GM18519 (cell line): ENCODE data around the gene RBM26.

Experiments used
- ATAC-seq: cut with Tn5 transposase; IDR thresholded peaks from one replicate; pipeline ENCODE4 v1.9.1; 2021; ENCODE audit warnings: mild to moderate bottlenecking, moderate library complexity; ENCODE audit not compliant: unreplicated experiment, low FRiP score

The RBM26 gene

GRCh38 chr13:79349011-79349410 lies 57.0 kb downstream of the RBM26 start:
- ATAC-seq: no peak

DNA sequence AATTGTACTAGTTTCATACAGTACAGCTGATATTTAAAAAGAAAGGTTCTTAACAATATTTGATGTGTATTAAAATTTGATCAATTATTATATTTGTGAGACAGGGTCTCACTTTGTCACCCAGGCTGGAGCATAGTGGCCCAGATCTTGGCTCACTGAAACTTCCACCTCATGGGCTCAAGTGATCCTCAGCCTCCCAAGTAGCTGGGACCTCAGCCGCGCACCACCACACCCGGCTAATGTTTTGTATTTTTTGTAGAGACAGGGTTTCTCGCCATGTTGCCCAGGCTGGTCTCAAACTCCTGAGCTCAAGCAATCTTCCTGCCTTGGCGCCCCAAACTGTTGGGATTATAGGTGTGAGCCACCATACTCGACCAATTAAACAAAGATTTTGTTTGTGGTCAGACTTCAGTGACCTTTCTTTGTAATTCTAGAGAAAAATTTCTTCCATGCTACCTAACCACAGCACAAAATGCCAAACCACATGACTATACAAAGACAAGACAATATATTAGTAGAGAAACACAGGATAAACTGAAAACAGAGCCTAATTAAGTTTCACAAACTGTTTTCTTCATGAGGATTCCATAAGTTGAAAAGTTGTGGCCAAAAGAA lies 59.6 kb downstream of the RBM26 start:
- no peak for ATAC-seq

DNA sequence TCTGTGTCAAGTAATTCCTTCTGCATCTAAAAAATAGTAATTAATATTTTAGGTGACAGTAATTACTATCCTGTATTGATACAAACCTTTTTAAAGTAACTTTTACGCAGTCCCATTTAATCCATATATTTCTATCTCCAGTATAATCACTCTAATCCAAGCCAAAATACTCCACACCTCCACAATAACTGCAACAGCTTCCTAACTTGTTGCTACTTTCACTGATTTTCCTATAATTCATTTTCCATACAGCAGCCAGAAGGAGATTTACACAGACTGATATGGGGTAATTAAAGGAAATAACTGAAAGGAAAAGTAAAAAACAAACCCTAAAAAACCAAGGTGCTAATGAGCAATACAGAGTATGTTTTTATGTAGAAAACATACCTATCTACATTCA lies 64.9 kb downstream of the RBM26 start:
- no peak for ATAC-seq

DNA sequence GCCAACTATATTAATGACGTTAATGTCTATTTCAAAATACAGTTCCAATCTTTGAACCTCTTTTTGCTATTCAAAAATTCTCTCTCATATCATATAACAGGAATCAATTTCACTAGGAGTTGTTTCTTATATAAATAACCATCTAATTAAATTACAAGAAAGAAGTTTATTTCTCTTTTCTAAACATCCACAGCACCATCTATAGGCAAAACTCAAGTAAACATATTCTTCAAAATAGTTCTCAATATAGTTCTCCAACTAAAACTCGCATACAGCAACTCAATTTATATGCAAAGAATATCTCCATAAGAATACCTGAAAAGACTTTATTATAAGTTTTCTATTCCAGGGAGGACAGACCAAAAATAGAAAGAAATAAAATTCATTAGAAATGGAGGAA lies 65.6 kb downstream of the RBM26 start:
- ATAC-seq: no peak

GRCh38 chr13:79338343-79338742 lies 67.7 kb downstream of the RBM26 start:
- ATAC-seq: no peak

GRCh38 chr13:79336966-79337365 lies 69.1 kb downstream of the RBM26 start:
- ATAC-seq: no peak

DNA sequence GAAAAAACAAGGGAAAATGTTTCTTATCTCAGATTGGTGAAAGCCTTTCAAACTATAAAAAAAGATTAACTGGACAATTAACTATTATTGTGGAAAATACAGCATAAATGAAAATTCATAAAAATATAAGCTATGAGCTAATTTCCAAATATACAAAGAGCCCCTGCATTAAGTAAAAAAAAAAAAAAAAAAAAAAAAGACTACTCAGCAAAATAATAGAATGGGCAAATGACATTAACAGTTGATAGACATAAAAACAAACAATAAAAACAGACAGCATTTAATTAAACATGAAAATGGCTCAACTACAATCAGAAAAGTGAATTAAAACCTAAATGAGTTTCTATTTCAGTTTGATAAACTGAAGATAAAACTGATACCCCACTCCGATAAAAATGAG lies 77.5 kb downstream of the RBM26 start:
- no peak for ATAC-seq

- ATAC-seq: no peak
Measured at GRCh38 chr13:79320433-79320832, 85.6 kb downstream of the RBM26 start.

- ATAC-seq: no peak
Measured at GRCh38 chr13:79318664-79319063, 87.4 kb downstream of the RBM26 start.

GRCh38 chr13:79317856-79318255 lies 88.2 kb downstream of the RBM26 start:
- no peak for ATAC-seq

DNA sequence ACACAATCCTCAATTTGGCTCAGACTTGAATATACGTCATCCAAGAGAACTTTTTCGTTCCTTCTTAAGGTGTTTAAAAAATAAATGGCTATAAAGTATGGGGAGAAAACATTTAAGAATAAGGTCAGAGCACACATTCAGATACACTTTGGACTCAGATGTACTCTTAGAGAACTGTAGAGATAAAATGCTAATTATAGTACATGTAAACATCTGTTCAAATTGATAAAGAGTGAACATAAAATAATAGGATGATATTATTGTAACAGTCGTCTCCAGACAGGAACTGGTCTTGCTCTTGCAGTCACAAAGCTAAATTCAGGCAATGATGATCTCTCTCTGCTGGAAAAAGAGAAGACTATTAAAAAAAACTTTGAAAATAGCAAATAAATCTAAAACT lies 91.4 kb downstream of the RBM26 start:
- ATAC-seq: no peak

- no peak for ATAC-seq
Measured at GRCh38 chr13:79312340-79312855, 93.7 kb downstream of the RBM26 start.

GRCh38 chr13:79311386-79311785 lies 94.7 kb downstream of the RBM26 start:
- ATAC-seq: no peak

DNA sequence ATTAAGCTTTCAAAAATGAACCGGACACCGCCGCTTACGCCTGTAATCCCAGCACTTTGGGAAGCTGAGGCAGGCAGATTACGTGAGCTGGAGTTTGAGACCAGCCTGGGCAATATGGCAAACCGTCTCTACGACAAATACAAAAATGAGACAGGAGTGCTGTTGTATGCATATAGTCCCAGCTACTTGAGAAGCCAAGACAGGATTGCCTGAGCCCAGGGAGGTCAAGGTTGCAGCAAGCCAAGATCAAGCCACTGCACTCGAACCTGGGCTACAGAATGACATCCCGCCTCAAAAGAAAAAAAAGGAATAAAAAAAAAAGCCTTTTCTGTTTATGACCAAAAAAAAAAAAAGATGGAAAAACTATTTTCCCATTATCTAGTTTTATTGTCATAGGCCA lies 96.4 kb downstream of the RBM26 start:
- no peak for ATAC-seq

GRCh38 chr13:79307866-79308298 lies 98.2 kb downstream of the RBM26 start:
- peak; percentile 80 for ATAC-seq

- ATAC-seq: no peak
Measured at GRCh38 chr13:79307433-79307861, 98.6 kb downstream of the RBM26 start.

DNA sequence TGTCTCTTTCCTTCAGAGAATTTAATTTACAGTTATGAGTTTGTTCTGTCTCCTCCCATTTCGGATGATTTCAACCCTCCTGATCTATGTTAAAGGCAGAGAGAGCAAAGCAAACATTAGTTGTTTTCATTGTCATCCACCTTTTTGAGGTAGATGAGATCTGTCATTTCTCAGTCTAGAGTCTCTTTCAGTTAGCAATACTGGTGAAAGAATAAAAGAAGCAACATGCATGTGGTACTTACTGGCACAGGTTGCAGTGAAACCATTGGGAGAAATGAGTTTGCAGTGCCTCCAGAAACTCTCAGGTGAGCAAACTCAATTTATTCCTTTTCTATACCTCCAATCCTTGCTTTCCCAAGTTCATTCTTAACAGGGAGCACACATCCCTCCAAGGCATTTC lies 99.4 kb downstream of the RBM26 start:
- no peak for ATAC-seq

DNA sequence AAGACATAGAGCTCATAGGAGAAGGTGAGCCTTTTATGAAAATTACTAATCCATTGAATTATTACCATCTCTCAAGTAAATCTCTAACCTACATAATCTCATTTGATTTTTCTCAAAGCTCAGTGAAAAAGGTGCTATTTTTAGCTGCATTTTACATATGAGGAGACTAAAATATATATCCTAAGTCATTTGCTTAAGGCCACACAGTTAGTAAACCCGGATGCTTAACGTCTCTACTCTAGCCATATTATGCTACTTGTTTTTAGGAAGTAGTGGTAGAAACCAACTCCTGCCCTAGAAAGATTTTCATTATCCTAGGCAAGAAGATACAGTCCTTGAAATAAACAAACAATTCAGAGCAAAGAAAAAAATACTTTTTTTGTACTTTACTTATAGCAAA lies 108.9 kb downstream of the RBM26 start:
- peak; percentile 53 for ATAC-seq

DNA sequence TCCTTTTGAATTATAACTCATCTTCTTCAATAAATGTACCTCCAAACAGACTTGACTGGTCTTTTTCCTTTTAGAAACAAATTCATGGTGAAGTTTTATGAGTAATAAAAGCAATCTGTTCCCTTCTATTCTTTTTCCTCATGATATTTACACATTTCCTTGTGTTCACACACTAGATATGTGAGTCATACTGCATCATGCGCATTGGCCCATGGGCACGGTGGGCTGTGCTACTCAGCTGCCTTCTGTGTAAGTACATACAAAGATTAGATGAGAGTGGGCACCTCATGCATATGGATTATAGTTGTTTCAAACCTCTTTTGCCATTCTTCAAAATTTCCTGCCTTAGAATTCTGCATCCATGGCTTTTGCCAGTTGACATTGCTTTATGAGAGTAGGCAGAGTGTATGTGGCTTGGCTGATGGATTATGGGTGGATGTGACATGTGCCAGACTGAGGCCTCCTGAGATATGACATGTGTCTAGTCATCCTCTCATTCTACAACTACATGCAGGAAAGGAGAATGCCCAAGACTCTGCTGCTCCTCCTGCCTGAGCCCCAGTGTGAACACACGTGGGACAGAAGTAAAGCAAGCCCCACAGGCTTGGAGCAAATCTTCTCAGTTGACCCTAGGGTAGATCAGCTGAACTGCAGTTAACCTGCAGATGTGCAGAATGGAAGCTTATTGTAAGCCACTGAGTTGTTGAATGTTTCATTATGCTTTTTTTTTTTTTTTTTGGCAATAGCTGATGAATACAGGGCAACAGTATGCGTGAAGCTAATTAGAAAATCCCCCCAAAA lies 109.9 kb downstream of the RBM26 start:
- ATAC-seq: no peak

GRCh38 chr13:79290595-79291244 lies 115.3 kb downstream of the RBM26 start:
- no peak for ATAC-seq

- ATAC-seq: no peak
Measured at GRCh38 chr13:79289571-79289970, 116.5 kb downstream of the RBM26 start.
